Thyroid gland (tissue), 4 donors: ENCODE results near the gene FBXL17.

Experiments
- CTCF ChIP-seq, 6 experiments: fragments of 200-600 bp in 3 of 6; fragments of 450-650 bp in 3 of 6; sonication (generic) in 3 of 6; IDR thresholded peaks; one replicate each; pipeline ENCODE4 v1.5.1; 2016 to 2019; ENCODE audit warnings: antibody characterized with exemption in 6 of 6, mild to moderate bottlenecking in 2 of 6, inconsistent platforms in 1 of 6, moderate library complexity in 1 of 6
- POLR2A ChIP-seq, 2 donors: fragments of 450-650 bp; IDR thresholded peaks; one replicate each; pipeline ENCODE4 v1.6.1; 2017; ENCODE audit warnings: antibody characterized with exemption in 2 of 2, mild to moderate bottlenecking in 2 of 2, moderate library complexity in 1 of 2

- TF ChIP-seq CTCF (IDR thresholded peaks at IDR 0.05) (no peak), POLR2A (IDR thresholded peaks at IDR 0.05) (no peak)
Measured at GRCh38 chr5:107858788-107859187, 523.1 kb downstream of the FBXL17 start.
